ENCODE results near the gene HUNK. TPM values are rescaled to one million over a fixed set of nuclear protein-coding genes. Genes with fewer than 3 reads are reported as not detected.

Gene HUNK
- total and polyA plus RNA-seq, 8 donors = 2.6 to 17.0 (median 9.0) TPM

DNA sequence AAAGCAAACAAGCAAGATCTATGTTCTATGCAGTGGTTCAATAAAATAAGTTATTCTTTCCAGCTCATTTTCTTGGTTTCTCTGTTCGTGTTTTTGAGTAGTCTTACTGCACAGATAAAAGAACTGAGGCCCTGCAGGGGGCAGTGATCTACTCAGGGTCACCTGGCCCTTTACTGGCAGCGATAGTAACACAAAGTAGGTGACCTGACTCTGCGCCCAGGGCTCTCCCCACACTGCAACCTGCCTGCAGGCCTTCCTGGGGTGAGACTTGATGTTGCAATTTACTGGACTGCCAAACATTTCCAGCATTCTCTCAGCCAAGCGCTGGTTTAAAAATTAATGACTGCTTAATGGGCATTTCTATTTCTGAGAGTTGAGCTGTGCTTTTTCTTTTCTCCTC, 110.3 kb downstream of the HUNK start:
- Histone ChIP-seq H3K9me3 (no peaks in the 10 kb centered on the region), H3K27ac (peak overlapping the region in 3 of 4 donors; percentile 13 to 65 (median 55)), H3K27me3 (no peaks in the 10 kb centered on the region), H3K4me3 (no peak overlapping the region), H3K4me1 (no peaks in the 10 kb centered on the region), H3K36me3 (no peaks in the 10 kb centered on the region)
- ATAC-seq = peak; percentile 71 to 88 (median 78)
- intact Hi-C loops (cut with DNase I) = no loop called here
- TF ChIP-seq, protein P1, sequence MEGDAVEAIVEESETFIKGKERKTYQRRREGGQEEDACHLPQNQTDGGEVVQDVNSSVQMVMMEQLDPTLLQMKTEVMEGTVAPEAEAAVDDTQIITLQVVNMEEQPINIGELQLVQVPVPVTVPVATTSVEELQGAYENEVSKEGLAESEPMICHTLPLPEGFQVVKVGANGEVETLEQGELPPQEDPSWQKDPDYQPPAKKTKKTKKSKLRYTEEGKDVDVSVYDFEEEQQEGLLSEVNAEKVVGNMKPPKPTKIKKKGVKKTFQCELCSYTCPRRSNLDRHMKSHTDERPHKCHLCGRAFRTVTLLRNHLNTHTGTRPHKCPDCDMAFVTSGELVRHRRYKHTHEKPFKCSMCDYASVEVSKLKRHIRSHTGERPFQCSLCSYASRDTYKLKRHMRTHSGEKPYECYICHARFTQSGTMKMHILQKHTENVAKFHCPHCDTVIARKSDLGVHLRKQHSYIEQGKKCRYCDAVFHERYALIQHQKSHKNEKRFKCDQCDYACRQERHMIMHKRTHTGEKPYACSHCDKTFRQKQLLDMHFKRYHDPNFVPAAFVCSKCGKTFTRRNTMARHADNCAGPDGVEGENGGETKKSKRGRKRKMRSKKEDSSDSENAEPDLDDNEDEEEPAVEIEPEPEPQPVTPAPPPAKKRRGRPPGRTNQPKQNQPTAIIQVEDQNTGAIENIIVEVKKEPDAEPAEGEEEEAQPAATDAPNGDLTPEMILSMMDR (IDR thresholded peaks at IDR 0.05) = no peak
- 61 to 71% methylated on average over 4 of the region's 4 CpGs for WGBS, 2 donors
- DNase-seq = peak in 4 of 6 donors; percentile 24 to 51 (median 42)
- no peak for FAIRE-seq

DNA sequence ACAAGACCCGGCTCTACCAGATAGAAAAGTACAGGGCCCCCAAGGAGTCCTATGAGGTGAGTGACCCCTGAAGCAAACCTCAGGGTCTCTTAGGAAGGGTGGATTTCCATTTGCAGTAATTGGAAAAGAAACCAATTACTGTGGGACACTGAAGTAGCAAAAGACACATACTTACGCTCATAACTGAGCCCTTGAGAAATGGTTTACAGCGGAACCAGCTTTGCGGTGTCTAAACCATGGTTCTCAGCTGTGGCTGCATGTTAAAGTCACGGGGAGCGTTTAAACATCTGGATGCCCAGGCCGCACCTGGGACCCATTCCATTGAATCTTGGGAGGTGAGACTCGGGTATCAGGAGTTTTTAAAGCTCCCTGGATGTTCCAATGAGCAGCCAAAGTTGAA, 110.7 kb downstream of the HUNK start:
- no peaks in the 10 kb centered on the region for H3K27me3 ChIP-seq
- intact Hi-C loops (cut with DNase I) = no loop called here
- FAIRE-seq = no peak
- 77 to 88% methylated on average over 8 of the region's 8 CpGs for WGBS, 2 donors
- TF ChIP-seq, protein P1 (IDR thresholded peaks at IDR 0.05) = no peak
- H3K27ac ChIP-seq = peak overlapping the region in 3 of 4 donors; percentile 13 to 65 (median 55)
- no peak overlapping the region for H3K4me3 ChIP-seq
- no peaks in the 10 kb centered on the region for H3K4me1 ChIP-seq
- H3K9me3 ChIP-seq = no peaks in the 10 kb centered on the region
- DNase-seq = no peak
- no peak for ATAC-seq
- no peaks in the 10 kb centered on the region for H3K36me3 ChIP-seq

DNA sequence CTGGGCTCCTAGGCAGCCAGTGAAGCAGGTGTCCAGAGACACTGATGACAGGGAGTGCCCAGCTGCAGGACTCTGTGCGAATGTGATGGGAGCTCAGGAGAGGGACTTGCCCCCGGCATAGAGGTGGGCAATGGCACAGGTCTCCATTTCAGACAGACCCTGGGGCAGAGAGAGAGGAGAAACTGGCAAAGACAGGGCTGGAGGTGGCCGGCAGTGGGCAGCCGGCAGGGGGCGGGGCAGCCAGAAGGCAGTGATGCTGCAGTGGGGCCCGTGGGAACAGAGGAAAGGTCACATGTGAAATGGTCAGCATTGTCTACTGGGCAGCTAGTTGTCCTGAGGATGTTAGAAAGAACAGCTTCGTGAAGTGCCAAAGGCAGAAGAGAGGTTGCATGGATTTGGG, 112.6 kb downstream of the HUNK start:
- Histone ChIP-seq H3K9me3 (no peaks in the 10 kb centered on the region), H3K36me3 (no peaks in the 10 kb centered on the region), H3K27ac (no peak overlapping the region), H3K27me3 (no peaks in the 10 kb centered on the region), H3K4me3 (no peak overlapping the region), H3K4me1 (no peaks in the 10 kb centered on the region)
- 90 to 93% methylated on average over 7 of the region's 7 CpGs for WGBS, 2 donors
- intact Hi-C loops (cut with DNase I) = no loop called here
- TF ChIP-seq, protein P1 (IDR thresholded peaks at IDR 0.05) = no peak
- FAIRE-seq = no peak
- ATAC-seq = no peak
- DNase-seq = no peak

DNA sequence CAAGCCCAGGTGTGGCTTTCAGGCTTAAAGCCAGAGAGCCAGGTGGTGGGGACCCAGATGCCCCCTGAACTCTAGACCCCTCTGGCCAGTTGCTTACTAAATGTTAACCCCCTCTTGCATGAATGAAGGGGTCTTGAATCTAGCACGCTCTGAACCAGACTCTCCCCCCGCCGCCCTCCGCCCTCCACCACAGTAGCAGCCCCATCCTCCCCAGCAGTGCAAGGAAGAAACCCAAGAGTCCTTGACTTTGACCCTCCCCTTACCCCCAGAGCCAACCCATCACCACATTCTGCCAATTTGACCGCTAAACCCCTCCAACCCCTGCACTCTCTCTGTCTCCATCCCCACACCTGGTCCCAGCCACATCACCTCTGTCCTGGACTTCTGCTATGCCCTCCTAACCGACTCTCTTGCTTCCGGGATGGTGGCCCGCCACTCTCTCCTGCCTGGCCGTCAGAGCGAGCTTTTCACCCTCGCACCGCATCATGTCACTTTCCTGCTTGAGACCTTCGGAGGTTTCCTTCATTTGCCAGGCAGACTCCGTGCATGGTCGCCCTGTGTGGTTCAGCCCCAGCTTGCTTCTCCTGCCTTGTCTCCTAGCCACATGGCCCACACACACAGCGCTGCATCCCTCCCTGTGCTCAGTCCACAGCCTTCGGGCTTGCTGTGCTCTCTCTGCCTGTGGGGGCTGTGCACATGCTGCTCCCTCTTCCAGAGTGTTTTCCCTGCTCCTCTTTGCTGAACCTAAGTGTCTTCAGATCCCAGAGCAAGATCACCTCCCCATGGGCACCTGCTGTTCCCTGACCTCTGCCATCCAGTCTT, 113.4 kb downstream of the HUNK start:
- ATAC-seq = no peak
- no peak overlapping the region for H3K27ac ChIP-seq
- TF ChIP-seq, protein P1 (IDR thresholded peaks at IDR 0.05) = no peak
- no peak for FAIRE-seq
- DNase-seq = no peak
- no peaks in the 10 kb centered on the region for H3K27me3 ChIP-seq
- H3K9me3 ChIP-seq = no peaks in the 10 kb centered on the region
- no peaks in the 10 kb centered on the region for H3K4me1 ChIP-seq
- H3K36me3 ChIP-seq = no peaks in the 10 kb centered on the region
- H3K4me3 ChIP-seq = no peak overlapping the region
- WGBS, 2 donors = 93 to 95% methylated on average over 17 of the region's 17 CpGs
- intact Hi-C loops (cut with DNase I) = no loop called here

DNA sequence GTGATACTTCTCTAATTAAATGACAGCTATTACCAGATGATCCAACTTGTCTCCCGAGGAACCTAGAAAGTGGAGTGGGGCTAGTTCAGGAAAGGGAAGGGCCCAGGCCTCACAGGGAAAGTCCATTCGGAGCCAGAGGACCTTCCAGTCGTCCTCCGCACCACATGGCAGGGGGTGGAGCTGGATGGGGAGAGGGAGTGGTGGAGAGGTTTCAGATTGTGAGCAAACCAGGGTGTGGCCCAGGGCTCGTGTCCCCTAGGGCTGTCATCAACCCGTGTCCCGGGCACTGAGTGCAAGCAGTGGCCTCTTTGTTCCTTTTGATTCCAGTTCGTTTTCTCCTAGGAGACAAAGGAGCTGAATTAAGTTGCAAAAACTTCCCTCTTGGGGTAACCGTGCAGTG, 114.9 kb downstream of the HUNK start:
- Histone ChIP-seq H3K9me3 (no peaks in the 10 kb centered on the region), H3K4me3 (no peak overlapping the region), H3K27ac (no peak overlapping the region), H3K4me1 (no peaks in the 10 kb centered on the region), H3K36me3 (no peaks in the 10 kb centered on the region), H3K27me3 (no peaks in the 10 kb centered on the region)
- TF ChIP-seq, protein P1 (IDR thresholded peaks at IDR 0.05) = no peak
- 78 to 85% methylated on average over 9 of the region's 9 CpGs for WGBS, 2 donors
- no peak for FAIRE-seq
- intact Hi-C loops (cut with DNase I) = no loop called here
- ATAC-seq = no peak
- no peak for DNase-seq
